AG04450 (cell line): ENCODE measurements around the gene MRAP. TPM values are rescaled to one million over a fixed set of nuclear protein-coding genes. Genes with fewer than 3 reads are reported as not detected.
"Not testable (repeated sequence)": the region's sequence is repeated elsewhere in the genome, so short reads cannot be mapped to it uniquely, and the experiment has no call there.

Experiments
- CTCF ChIA-PET: fragments of 300-600, 350-600 bp; formaldehyde crosslinking; extraction: SDS; loops from one replicate; lab custom pipeline; 2022; ENCODE audit warnings: antibody characterized with exemption, inconsistent platforms; lab: Charles Lee
- POLR2A ChIA-PET: fragments of 350-600 bp; formaldehyde crosslinking; extraction: SDS; loops from one replicate; lab custom pipeline; 2021; ENCODE audit warnings: antibody characterized with exemption, inconsistent platforms; lab: Yijun Ruan, JAX
- DNase-seq: peaks from one replicate; pipeline ENCODE4 v3.0.0-alpha.2; 2011; ENCODE audit warnings: low read depth, low spot score
- H3K27ac ChIP-seq: one replicate; pipeline ENCODE4 v1.5.1; 2012; ENCODE audit warnings: low read depth, low read length, control low read depth
- H3K27me3 ChIP-seq: one replicate; pipeline ENCODE4 v1.6.0; 2012; ENCODE audit warnings: low read length; ENCODE audit not compliant: control insufficient read depth, insufficient read depth
- H3K4me3 ChIP-seq: 2 replicates; pipeline ENCODE4 v1.5.1; 2011; ENCODE audit warnings: mild to moderate bottlenecking, low read depth, low read length, control low read depth
- H3K9me3 ChIP-seq: 2 replicates; pipeline ENCODE4 v1.5.1; 2012; ENCODE audit warnings: low read length; ENCODE audit not compliant: control insufficient read depth, insufficient read depth
- polyA plus RNA-seq: library from polyadenylated mRNA; depleted of rRNA; stranded (reverse); fragments of >200 nt; gene quantifications from 2 replicates; pipeline ENCODE4 v1.2.3, GENCODE V29; 2011
- TF ChIP-seq, protein P1 (sequence below): IDR thresholded peaks from 2 replicates; pipeline ENCODE4 v1.5.1; 2011; ENCODE audit warnings: low read depth, low read length, control low read depth, inconsistent platforms

Gene MRAP
- polyA plus RNA-seq, 1 experiment: not detected

DNA sequence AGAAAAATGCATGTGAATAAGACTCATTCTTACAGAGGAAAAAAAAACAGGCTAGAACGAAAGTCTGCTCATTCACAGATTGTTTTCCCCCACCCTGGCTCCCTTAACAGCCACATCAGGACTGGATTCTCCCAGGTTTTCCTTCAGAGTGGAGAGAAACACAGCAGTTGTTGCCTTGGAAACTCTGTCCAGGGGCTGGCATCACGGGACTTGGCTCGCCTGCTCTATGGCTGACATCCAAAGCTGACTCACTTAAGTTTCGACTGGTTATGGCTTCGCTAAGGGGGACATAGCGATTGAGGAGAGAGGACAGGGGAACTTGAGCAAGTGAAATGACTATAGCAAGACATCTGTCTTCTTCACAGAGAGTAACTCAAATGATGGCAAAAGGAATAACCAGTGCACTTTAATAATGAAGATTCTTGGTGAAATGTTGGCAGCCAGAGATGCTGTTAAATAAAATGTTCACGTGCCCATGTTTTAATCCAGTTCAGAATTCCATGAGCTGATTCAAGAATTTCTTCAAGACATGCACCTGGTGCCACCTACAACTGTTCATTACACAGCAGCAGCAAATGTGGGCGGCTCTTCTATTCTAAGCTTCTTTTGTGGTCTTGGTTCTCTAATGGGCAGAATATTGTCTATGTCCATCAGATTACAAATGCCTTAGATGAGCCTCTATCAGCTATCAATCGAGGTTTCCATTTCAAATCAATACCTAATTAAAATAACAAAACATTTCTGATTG is 41.6 kb upstream of the MRAP start:
- Histone ChIP-seq H3K9me3 (no peaks in the 10 kb centered on the region; the same call in 1 of the 2 replicates), H3K27ac (no peak overlapping the region), H3K27me3 (no peaks in the 10 kb centered on the region), H3K4me3 (no peak overlapping the region)
- POLR2A ChIA-PET: no interaction called here
- CTCF ChIA-PET: interaction anchor here (0.7 to 4.2 kb wide), 10 partner anchors 8 to 542 kb away, joined by 3 to 98 read pairs (median 6); partner anchors contain the start of gene HUNK
- TF ChIP-seq, protein P1, sequence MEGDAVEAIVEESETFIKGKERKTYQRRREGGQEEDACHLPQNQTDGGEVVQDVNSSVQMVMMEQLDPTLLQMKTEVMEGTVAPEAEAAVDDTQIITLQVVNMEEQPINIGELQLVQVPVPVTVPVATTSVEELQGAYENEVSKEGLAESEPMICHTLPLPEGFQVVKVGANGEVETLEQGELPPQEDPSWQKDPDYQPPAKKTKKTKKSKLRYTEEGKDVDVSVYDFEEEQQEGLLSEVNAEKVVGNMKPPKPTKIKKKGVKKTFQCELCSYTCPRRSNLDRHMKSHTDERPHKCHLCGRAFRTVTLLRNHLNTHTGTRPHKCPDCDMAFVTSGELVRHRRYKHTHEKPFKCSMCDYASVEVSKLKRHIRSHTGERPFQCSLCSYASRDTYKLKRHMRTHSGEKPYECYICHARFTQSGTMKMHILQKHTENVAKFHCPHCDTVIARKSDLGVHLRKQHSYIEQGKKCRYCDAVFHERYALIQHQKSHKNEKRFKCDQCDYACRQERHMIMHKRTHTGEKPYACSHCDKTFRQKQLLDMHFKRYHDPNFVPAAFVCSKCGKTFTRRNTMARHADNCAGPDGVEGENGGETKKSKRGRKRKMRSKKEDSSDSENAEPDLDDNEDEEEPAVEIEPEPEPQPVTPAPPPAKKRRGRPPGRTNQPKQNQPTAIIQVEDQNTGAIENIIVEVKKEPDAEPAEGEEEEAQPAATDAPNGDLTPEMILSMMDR: no peak
- DNase-seq: peak; percentile 78

DNA sequence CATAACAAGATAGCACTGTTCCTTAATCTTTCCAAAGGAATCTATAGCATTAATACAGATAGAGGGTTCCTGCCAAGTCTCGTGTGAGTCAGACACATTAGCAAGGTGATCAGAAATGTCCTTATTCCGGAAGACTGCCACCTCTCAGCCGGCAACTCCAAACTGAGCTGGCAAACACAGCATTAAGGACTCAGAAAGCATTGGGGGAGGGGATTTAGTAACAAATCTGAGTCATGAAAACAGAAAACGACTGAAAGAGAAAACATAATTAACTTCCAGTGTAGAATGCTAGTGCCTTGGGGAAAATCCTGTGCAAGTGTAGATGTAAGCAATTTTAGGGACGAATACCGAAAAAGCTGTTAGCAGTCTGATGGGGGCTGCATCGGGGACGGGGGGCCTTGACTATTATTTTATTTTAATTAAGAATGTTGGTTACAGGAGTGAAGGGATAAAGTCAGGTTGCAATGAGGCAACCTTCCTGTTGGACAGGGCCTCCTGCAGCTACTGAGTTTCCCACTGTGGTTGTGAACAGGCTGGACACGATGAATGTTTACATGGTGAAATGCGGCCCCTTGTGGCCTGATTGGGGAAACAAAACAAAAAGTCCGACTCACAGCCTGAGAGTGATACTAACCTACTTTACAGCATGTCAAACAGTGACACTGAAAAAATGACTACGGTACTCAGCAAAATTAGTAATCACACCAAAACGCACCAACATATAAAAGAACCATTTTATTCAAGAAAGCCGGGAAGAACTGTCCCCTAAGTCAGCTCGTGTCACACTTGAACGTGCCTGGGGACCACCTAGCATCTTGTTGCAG is 40.5 kb upstream of the MRAP start:
- POLR2A ChIA-PET: interaction anchor here (0.6 kb wide), 1 partner anchor 56 kb away, joined by 3 read pairs; no protein-coding TSS in a partner anchor

DNA sequence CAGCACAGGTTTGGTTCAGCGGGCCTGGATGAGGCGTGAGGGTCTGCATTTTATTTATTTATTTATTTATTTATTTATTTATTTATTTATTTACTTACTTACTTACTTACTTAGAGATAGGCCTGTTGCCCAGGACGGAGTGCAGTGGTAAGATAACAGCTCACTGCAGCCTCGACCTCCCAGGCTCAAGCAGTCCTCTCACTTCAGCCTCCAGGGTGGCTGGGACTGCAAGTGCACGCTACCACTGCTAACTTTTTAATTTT is 39.9 kb upstream of the MRAP start:
- POLR2A ChIA-PET: interaction anchor here (0.6 kb wide), 1 partner anchor 57 kb away, joined by 3 read pairs; no protein-coding TSS in a partner anchor
- not testable (repeated sequence) for H3K4me3 ChIP-seq, DNase-seq, H3K27ac ChIP-seq, H3K27me3 ChIP-seq, H3K9me3 ChIP-seq
- CTCF ChIA-PET: interaction anchor here (0.6 to 4.2 kb wide), 16 partner anchors 10 to 521 kb away, joined by 3 to 98 read pairs (median 4); partner anchors contain the start of gene HUNK

More for the DNA sequence above, 40.5 kb upstream of the MRAP start:
- TF ChIP-seq, protein P1: peak; percentile 86
- DNase-seq: peak; percentile 54
- no peaks in the 10 kb centered on the region; the same call in 1 of the 2 replicates for H3K9me3 ChIP-seq
- H3K4me3 ChIP-seq: no peak overlapping the region
- CTCF ChIA-PET: interaction anchor here (0.5 to 4.2 kb wide), 31 partner anchors 9 to 543 kb away, joined by 3 to 98 read pairs (median 4); partner anchors contain the start of gene HUNK
- H3K27me3 ChIP-seq: no peaks in the 10 kb centered on the region
- H3K27ac ChIP-seq: no peak overlapping the region

DNA sequence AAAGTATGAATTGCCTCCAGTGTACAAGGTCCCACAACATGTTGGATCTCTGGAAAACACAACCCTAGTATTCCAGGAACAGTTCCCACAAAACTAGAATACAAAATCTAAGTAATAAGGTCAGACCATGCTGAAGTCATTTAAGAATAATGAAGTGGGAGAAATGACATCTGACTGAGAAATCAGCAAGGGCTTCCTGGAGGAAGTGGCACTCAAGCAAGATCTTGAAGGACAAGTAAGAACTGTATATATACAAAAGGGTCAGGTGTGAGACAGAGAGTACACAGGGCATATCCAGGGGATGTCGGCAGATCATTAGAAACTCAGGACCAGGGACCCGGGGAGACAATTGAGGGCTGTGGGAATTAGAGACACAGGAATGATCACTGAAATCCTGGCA is 38.5 kb upstream of the MRAP start:
- DNase-seq: no peak
- no peaks in the 10 kb centered on the region; the same call in 1 of the 2 replicates for H3K9me3 ChIP-seq
- ChIA-PET CTCF (interaction anchor here (1.0 to 4.2 kb wide), 6 partner anchors 13 to 474 kb away, joined by 3 to 98 read pairs (median 14); partner anchors contain the start of gene HUNK), POLR2A (no interaction called here)
- H3K27ac ChIP-seq: no peak overlapping the region
- no peaks in the 10 kb centered on the region for H3K27me3 ChIP-seq
- H3K4me3 ChIP-seq: no peak overlapping the region
- TF ChIP-seq, protein P1: no peak

DNA sequence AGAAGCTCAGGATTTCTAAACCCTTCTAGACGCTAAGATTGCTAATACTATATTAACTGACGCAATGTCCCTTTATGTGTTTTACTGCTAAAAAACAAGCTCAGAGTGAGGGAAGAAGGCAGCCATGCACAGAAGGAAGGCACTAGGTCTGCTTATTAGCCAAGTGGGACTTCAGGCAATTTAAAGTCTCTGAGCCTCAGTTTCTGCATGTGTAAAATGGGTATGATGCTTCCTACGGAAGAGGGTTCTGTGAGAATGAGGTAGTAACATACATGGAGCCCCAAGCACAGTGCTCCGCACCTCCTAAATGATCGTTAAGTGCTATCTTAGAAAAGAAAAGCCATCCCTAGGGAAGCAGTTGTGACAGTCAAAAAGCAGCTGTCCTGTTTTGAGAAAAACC is 36.7 kb upstream of the MRAP start:
- Histone ChIP-seq H3K9me3 (no peaks in the 10 kb centered on the region; the same call in 1 of the 2 replicates), H3K27ac (no peak overlapping the region), H3K4me3 (no peak overlapping the region), H3K27me3 (no peaks in the 10 kb centered on the region)
- TF ChIP-seq, protein P1: no peak
- no peak for DNase-seq
- POLR2A ChIA-PET: no interaction called here
- CTCF ChIA-PET: interaction anchor here (0.7 to 1.7 kb wide), 5 partner anchors 14 to 396 kb away, joined by 3 to 9 read pairs (median 4); partner anchors contain the start of gene HUNK

DNA sequence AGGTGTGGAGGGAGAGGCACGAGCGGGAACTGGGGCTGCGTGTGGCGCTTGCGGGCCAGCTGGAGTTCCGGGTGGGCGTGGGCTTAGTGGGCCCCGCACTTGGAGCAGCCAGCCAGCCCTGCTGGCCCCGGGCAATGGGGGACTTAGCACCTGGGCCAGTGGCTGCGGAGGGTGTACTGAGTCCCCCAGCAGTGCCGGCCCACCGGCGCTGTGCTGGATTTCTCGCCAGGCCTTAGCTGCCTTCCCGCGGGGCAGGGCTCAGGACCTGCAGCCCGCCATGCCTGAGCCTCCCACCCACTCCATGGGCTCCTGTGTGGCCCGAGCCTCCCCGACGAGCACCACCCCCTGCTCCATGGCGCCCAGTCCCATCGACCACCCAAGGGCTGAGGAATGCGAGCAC is 33.3 kb upstream of the MRAP start:
- H3K27me3 ChIP-seq, H3K9me3 ChIP-seq, H3K27ac ChIP-seq, DNase-seq, CTCF ChIA-PET, H3K4me3 ChIP-seq: not testable (repeated sequence)
- POLR2A ChIA-PET: interaction anchor here (0.7 kb wide), 1 partner anchor 14 kb away, joined by 3 read pairs; no protein-coding TSS in a partner anchor
